GM12874 (cell line): Measurements from ENCODE around the gene SLC16A8.

Experiments used
- CTCF ChIP-seq: IDR thresholded peaks from 2 replicates; pipeline ENCODE4 v1.5.1; 2011; ENCODE audit warnings: low read depth, mild to moderate bottlenecking, control low read depth, low read length, moderate library complexity; ENCODE audit not compliant: insufficient read depth

SLC16A8 gene

GRCh38 chr22:38127869-38128268, 43.9 kb upstream of the SLC16A8 start:
- no peak for TF ChIP-seq CTCF

- no peak for TF ChIP-seq CTCF
These were observed 43.1 kb upstream of the SLC16A8 start for GRCh38 chr22:38126928-38127668.

GRCh38 chr22:38125751-38126201, 41.8 kb upstream of the SLC16A8 start:
- no peak for TF ChIP-seq CTCF

GRCh38 chr22:38125038-38125610, 41.1 kb upstream of the SLC16A8 start:
- no peak for TF ChIP-seq CTCF

- no peak for TF ChIP-seq CTCF
These were observed 40.4 kb upstream of the SLC16A8 start for GRCh38 chr22:38124236-38124974.

GRCh38 chr22:38122616-38123015, 38.6 kb upstream of the SLC16A8 start:
- no peak for TF ChIP-seq CTCF

GRCh38 chr22:38120359-38121110, 36.6 kb upstream of the SLC16A8 start:
- TF ChIP-seq CTCF, result no peak
